Coronary artery (tissue), 2 donors: Measurements from ENCODE around the gene WDR54.
A peak's percentile ranks its signal among the peaks of the same experiment; 100 is the strongest.
"Not testable (repeated sequence)": the region's sequence is repeated elsewhere in the genome, so short reads cannot be mapped to it uniquely, and the experiment has no call there.

Experiments
- DNase-seq: peaks from one replicate; pipeline ENCODE4 v3.0.0-alpha.2; 2017; ENCODE audit warnings: low spot score
- H3K27ac ChIP-seq, 2 donors: fragments of 200-600 bp; sonication (generic); one replicate each; pipeline ENCODE4 v1.5.1; 2016 to 2019
- H3K4me3 ChIP-seq: fragments of 200-600 bp; sonication (generic); 2 replicates; pipeline ENCODE4 v1.5.1; 2016; ENCODE audit warnings: mild to moderate bottlenecking, moderate library complexity
- CTCF ChIP-seq: fragments of 200-600 bp; sonication (generic); IDR thresholded peaks from one replicate; pipeline ENCODE4 v1.5.1; 2019; ENCODE audit warnings: antibody characterized with exemption

The WDR54 gene

DNA sequence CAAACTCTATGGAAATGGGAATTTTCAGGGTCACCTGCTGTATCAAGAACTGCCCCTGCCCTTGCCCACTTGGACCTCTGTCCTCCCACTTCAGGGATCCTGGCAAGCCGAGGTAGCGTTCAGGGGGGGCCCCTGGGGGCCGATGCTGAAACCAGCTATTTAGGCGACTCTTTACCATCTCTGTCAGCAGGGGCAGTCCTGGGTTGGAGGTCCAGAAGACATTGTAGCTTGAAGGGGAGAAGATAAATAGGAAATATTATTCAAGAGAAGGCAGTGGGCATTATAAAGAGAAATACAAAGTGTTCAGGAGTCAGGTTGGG, 41.2 kb downstream of the WDR54 start:
- no peak for TF ChIP-seq CTCF
- no peak for DNase-seq
- H3K4me3 ChIP-seq = no peak overlapping the region
- no peak overlapping the region for H3K27ac ChIP-seq

DNA sequence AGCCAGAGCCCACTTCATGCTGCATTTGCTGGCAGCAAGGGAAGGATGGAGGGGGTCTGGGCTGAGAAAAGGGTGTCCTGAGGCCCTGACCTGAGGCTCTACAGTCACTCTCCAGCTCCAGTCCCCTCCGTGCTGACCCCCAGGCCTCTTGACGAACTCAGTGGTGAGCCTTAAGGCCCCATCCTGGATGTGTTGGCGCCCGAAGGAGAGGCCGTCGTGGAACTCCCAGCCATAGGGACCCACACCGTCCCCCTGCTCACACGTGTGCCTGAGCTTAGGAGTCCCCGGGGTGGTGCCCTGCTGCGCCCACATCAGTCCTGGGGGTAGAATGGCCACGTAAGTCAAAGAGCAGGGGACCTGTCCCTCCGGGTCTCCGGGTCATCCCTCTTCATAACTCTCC, 42.9 kb downstream of the WDR54 start:
- H3K27ac ChIP-seq = peak overlapping the region; percentile 78 to 88
- TF ChIP-seq CTCF = no peak
- H3K4me3 ChIP-seq = peak overlapping the region; percentile 92
- DNase-seq = no peak

- H3K27ac ChIP-seq, DNase-seq, H3K4me3 ChIP-seq: not testable (repeated sequence)
Observed at GRCh38 chr2:74470742-74471141, 49.2 kb downstream of the WDR54 start.

- no peak for TF ChIP-seq CTCF
- no peak for DNase-seq
- peak overlapping the region; percentile 81 for H3K4me3 ChIP-seq
- peak overlapping the region; percentile 78 to 92 for H3K27ac ChIP-seq
Observed at GRCh38 chr2:74471332-74472065, 50.0 kb downstream of the WDR54 start.

GRCh38 chr2:74472086-74472944, 50.8 kb downstream of the WDR54 start, which contains the start of gene MRPL53:
TSS of gene MRPL53 (minus strand) at chr2:74472680. CDS start at chr2:74472660, 20 bp downstream.
- Histone ChIP-seq H3K27ac (peak within 1 kb of the TSS; percentile 78 to 92), H3K4me3 (peak within 1 kb of the TSS; percentile 81)
- peak; percentile 95 for DNase-seq
- no peak for TF ChIP-seq CTCF

DNA sequence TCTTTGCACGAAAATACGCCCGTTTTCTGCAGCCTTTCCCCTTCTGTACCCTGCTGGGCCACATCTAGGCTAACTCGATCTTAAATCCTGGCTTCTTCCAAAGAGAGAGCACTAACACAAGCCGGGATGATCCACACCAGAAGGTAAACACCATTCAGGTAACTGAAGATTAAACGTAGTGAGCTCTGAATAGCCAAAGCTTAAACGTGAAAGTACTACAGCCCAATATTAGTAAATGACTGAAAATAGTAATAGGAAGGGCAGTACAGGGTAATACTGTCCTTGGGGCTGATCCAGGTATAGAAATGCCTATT, 51.4 kb downstream of the WDR54 start:
- no peak for TF ChIP-seq CTCF
- Histone ChIP-seq H3K27ac (peak overlapping the region; percentile 78 to 92), H3K4me3 (peak overlapping the region; percentile 81)
- no peak for DNase-seq

- Histone ChIP-seq H3K27ac (no peak overlapping the region), H3K4me3 (no peak overlapping the region)
- DNase-seq = no peak
- TF ChIP-seq CTCF = no peak
Observed at GRCh38 chr2:74474481-74474880, 53.0 kb downstream of the WDR54 start.
